H1 (cell line): Measurements from ENCODE around the gene DTWD1. TPM values are rescaled to one million over a fixed set of nuclear protein-coding genes. Genes with fewer than 3 reads are reported as not detected.

Experiments used
- CTCF ChIA-PET: fragments of 300-600 bp; sonication (Branson Sonifier 250); formaldehyde crosslinking; loops from one replicate; lab custom pipeline; 2021; ENCODE audit not compliant: partially characterized antibody; lab: Charles Lee
- POLR2A ChIA-PET: fragments of 300-600 bp; sonication (Branson Sonifier 250); formaldehyde crosslinking; loops from one replicate; lab custom pipeline; 2021; ENCODE audit warnings: inconsistent platforms; ENCODE audit not compliant: partially characterized antibody; lab: Charles Lee
- DNase-seq, 2 experiments: peaks; one replicate each; pipeline versions ENCODE4 v3.0.0 to v3.0.0-alpha.2; 2010 to 2022; ENCODE audit warnings: low spot score in 2 of 2, low read depth in 1 of 2, mixed read lengths in 1 of 2
- FAIRE-seq: peaks from 2 replicates; lab custom pipeline; 2011; peaks lifted over from hg19 to GRCh38; lab: Jason Lieb, UNC
- H2AFZ ChIP-seq: 2 replicates; pipeline ENCODE4 v1.8.1; 2012; ENCODE audit warnings: low read length, inconsistent platforms
- H2AK5ac ChIP-seq: 2 replicates; pipeline ENCODE4 v1.6.1; 2013; ENCODE audit warnings: low read depth, low read length
- H2BK120ac ChIP-seq: replicated peaks from 2 replicates; pipeline ENCODE3; 2013; ENCODE audit warnings: low read depth, low read length, inconsistent platforms
- H2BK12ac ChIP-seq: 2 replicates; pipeline ENCODE4 v1.6.1; 2013; ENCODE audit warnings: low read depth, low read length
- H2BK15ac ChIP-seq: 2 replicates; pipeline ENCODE4 v1.6.1; 2013; ENCODE audit warnings: low read length
- H2BK20ac ChIP-seq: 2 replicates; pipeline ENCODE4 v1.6.1; 2013; ENCODE audit warnings: low read length
- H2BK5ac ChIP-seq: 2 replicates; pipeline ENCODE4 v1.6.1; 2013; ENCODE audit warnings: low read depth, low read length
- H3K14ac ChIP-seq: 2 replicates; pipeline ENCODE4 v1.6.1; 2013; ENCODE audit warnings: inconsistent platforms; ENCODE audit not compliant: insufficient read length
- H3K18ac ChIP-seq: 2 replicates; pipeline ENCODE4 v1.6.1; 2013; ENCODE audit warnings: low read length; ENCODE audit errors: extremely low read depth
- H3K23ac ChIP-seq: 2 replicates; pipeline ENCODE4 v1.6.1; 2013; ENCODE audit warnings: inconsistent platforms; ENCODE audit not compliant: insufficient read length
- H3K23me2 ChIP-seq: 2 replicates; pipeline ENCODE4 v1.6.1; 2013; ENCODE audit warnings: low read depth, low read length
- H3K27ac ChIP-seq: 2 replicates; pipeline ENCODE4 v1.6.1; 2011; ENCODE audit warnings: low read depth, low read length, inconsistent platforms
- H3K27me3 ChIP-seq, 4 experiments: replicated peaks in 1 of 4; 1 replicate in 1 of 4; 2 replicates in 3 of 4; pipeline versions ENCODE4 v1.6.1 to v1.8.1; 2011 to 2013; ENCODE audit warnings: low read length in 3 of 4, mild to moderate bottlenecking in 3 of 4, inconsistent platforms in 2 of 4, mixed read lengths in 2 of 4, moderate library complexity in 1 of 4; ENCODE audit not compliant: control insufficient read depth in 3 of 4, insufficient read depth in 3 of 4; ENCODE audit errors: extremely low read depth in 1 of 4
- H3K36me3 ChIP-seq, 4 experiments: 2 replicates each; pipeline versions ENCODE4 v1.6.1 to v1.8.1; 2011 to 2013; ENCODE audit warnings: mild to moderate bottlenecking in 4 of 4, low read length in 3 of 4, moderate library complexity in 2 of 4, control low read depth in 1 of 4, inconsistent platforms in 1 of 4; ENCODE audit not compliant: insufficient read depth in 4 of 4, control insufficient read depth in 2 of 4
- H3K4ac ChIP-seq: replicated peaks from 2 replicates; pipeline ENCODE3; 2013; ENCODE audit warnings: low read length, low read depth, mixed read lengths, inconsistent platforms; ENCODE audit not compliant: insufficient read length
- H3K4me1 ChIP-seq, 4 experiments: replicated peaks in 1 of 4; 1 replicate in 1 of 4; 2 replicates in 3 of 4; pipeline versions ENCODE4 v1.6.1 to v1.8.1; 2011 to 2013; ENCODE audit warnings: low read length in 3 of 4, inconsistent platforms in 2 of 4, mixed read lengths in 1 of 4; ENCODE audit not compliant: insufficient read depth in 4 of 4, control insufficient read depth in 3 of 4
- H3K4me2 ChIP-seq, 2 experiments: 2 replicates each; pipeline versions ENCODE4 v1.6.1 to v1.8.1; 2011 to 2013; ENCODE audit warnings: low read depth in 2 of 2, low read length in 2 of 2, control low read depth in 1 of 2, inconsistent platforms in 1 of 2, mild to moderate bottlenecking in 1 of 2; ENCODE audit not compliant: insufficient read depth in 1 of 2
- H3K4me3 ChIP-seq, 4 experiments: fragments of 200-600, 300-600 bp in 1 of 4; sonication (generic), shearing (Covaris generic), sonication (Bioruptor Twin) in 1 of 4; 2 replicates each; pipeline versions ENCODE4 v1.5.1 to v1.8.1; 2011 to 2016; ENCODE audit warnings: low read length in 4 of 4, low read depth in 3 of 4, control low read depth in 2 of 4, inconsistent platforms in 2 of 4, mild to moderate bottlenecking in 2 of 4, mixed read lengths in 1 of 4, moderate library complexity in 1 of 4; ENCODE audit not compliant: insufficient read depth in 2 of 4; ENCODE audit errors: extremely low read depth in 1 of 4
- H3K56ac ChIP-seq: replicated peaks from 2 replicates; pipeline ENCODE3; 2013; ENCODE audit warnings: low read depth, mild to moderate bottlenecking, mixed read lengths, low read length, inconsistent platforms; ENCODE audit not compliant: insufficient read length
- H3K79me1 ChIP-seq: 2 replicates; pipeline ENCODE4 v1.6.1; 2013; ENCODE audit warnings: low read depth, low read length, control low read depth
- H3K79me2 ChIP-seq, 2 experiments: 2 replicates each; pipeline versions ENCODE4 v1.6.1 to v1.8.1; 2012 to 2013; ENCODE audit warnings: low read length in 2 of 2, mild to moderate bottlenecking in 2 of 2, inconsistent platforms in 1 of 2; ENCODE audit not compliant: insufficient read depth in 2 of 2, control insufficient read depth in 1 of 2
- H3K9ac ChIP-seq, 4 experiments: replicated peaks in 1 of 4; 1 replicate in 1 of 4; 2 replicates in 3 of 4; pipeline versions ENCODE4 v1.6.1 to v1.8.1; 2011 to 2013; ENCODE audit warnings: low read depth in 3 of 4, low read length in 3 of 4, control low read depth in 2 of 4, mild to moderate bottlenecking in 2 of 4, moderate library complexity in 2 of 4, inconsistent platforms in 1 of 4; ENCODE audit errors: extremely low read depth in 1 of 4
- H3K9me3 ChIP-seq, 2 experiments: 2 replicates each; pipeline versions ENCODE4 v1.6.1 to v1.8.1; 2012 to 2013; ENCODE audit warnings: mild to moderate bottlenecking in 2 of 2, moderate library complexity in 2 of 2, control low read depth in 1 of 2, inconsistent platforms in 1 of 2, low read depth in 1 of 2, low read length in 1 of 2, mixed read lengths in 1 of 2; ENCODE audit not compliant: insufficient read depth in 2 of 2
- H4K20me1 ChIP-seq, 2 experiments: replicated peaks in 1 of 2; 2 replicates each; pipeline versions ENCODE3 to v1.8.1; 2011 to 2013; ENCODE audit warnings: inconsistent platforms in 2 of 2, low read length in 2 of 2, mild to moderate bottlenecking in 1 of 2; ENCODE audit not compliant: insufficient read depth in 2 of 2, control insufficient read depth in 1 of 2
- H4K5ac ChIP-seq: 2 replicates; pipeline ENCODE4 v1.6.1; 2013; ENCODE audit warnings: low read length, low read depth, mixed read lengths, inconsistent platforms; ENCODE audit not compliant: insufficient read length
- H4K8ac ChIP-seq: 2 replicates; pipeline ENCODE4 v1.8.0; 2013; ENCODE audit warnings: mild to moderate bottlenecking, moderate library complexity, low read length, inconsistent platforms; ENCODE audit not compliant: insufficient read depth; ENCODE audit errors: extremely low read depth
- H4K91ac ChIP-seq: replicated peaks from 2 replicates; pipeline ENCODE3; 2013; ENCODE audit warnings: low read length, mixed read lengths, inconsistent platforms; ENCODE audit not compliant: insufficient read length
- FOSL1 ChIP-seq: IDR thresholded peaks from 2 replicates; pipeline ENCODE4 v1.6.1; 2011; ENCODE audit warnings: mild to moderate bottlenecking, low read depth, low read length, moderate library complexity; ENCODE audit not compliant: insufficient read depth
- NRF1 ChIP-seq: IDR thresholded peaks from 2 replicates; pipeline ENCODE4 v1.6.1; 2011; ENCODE audit warnings: mild to moderate bottlenecking, low read depth, low read length, improper control_type of control experiment
- RBBP5 ChIP-seq: IDR thresholded peaks from 2 replicates; pipeline ENCODE4 v1.7.1; 2012; ENCODE audit warnings: low read depth, mild to moderate bottlenecking, inconsistent platforms, low read length, moderate library complexity, borderline replicate concordance
- RFX5 ChIP-seq: IDR thresholded peaks from 2 replicates; pipeline ENCODE4 v1.6.1; 2011; ENCODE audit warnings: low read depth, low read length, improper control_type of control experiment, borderline replicate concordance
- SAP30 ChIP-seq: fragments of 300-600 bp; sonication (generic); IDR thresholded peaks from 2 replicates; pipeline ENCODE4 v1.7.1; 2012; ENCODE audit warnings: low read length, moderate library complexity, mild to moderate bottlenecking, inconsistent platforms; ENCODE audit not compliant: insufficient read depth, insufficient replicate concordance
- WGBS, 2 experiments: shearing (Covaris generic) in 1 of 2; methylation state at CpG; one replicate each; pipeline versions ENCODE4 v1.1.6 to v1.1.7; 2013 to 2015; ENCODE audit warnings: low lambda C conversion rate in 2 of 2, mixed read lengths in 2 of 2, inconsistent platforms in 1 of 2, low coverage in 1 of 2, missing lambda C conversion rate in 1 of 2; ENCODE audit not compliant: insufficient replicate concordance in 2 of 2, insufficient coverage in 1 of 2, insufficient read length in 1 of 2; ENCODE audit errors: extremely low coverage in 1 of 2, missing lambda C conversion rate in 1 of 2; 5-methylcytosine and 5-hydroxymethylcytosine counted together
- polyA plus RNA-seq, 7 experiments: library from polyadenylated mRNA; depleted of rRNA in 3 of 7; stranded (reverse) in 5 of 7; unstranded in 2 of 7; fragments of >200 nt in 5 of 7; fragments of 200-250 nt in 2 of 7; gene quantifications; 1 replicate in 5 of 7; 2 replicates in 1 of 7; 4 replicates in 1 of 7; pipeline versions ENCODE4 v1.2.1 to v1.2.3, GENCODE V29; 2011 to 2013; ENCODE audit warnings: missing spikeins in 2 of 7, mixed read lengths in 2 of 7
- total RNA-seq: library from RNA; stranded (reverse); fragmentation: NEBNext Ultra II Directional; extraction: Animal tissue kit (Norgen Biotek cat#: 25700); gene quantifications from 2 replicates; pipeline ENCODE4 v1.2.1, GENCODE V29; 2021
- TF ChIP-seq, protein P1 (sequence below): IDR thresholded peaks from 2 replicates; pipeline ENCODE4 v1.6.1; 2011; ENCODE audit warnings: low read depth, mild to moderate bottlenecking, low read length; ENCODE audit not compliant: insufficient read depth

Gene DTWD1
- total and polyA plus RNA-seq, 2 of the 8 experiments (the other 6 are each of a cell fraction or from before 2014, with no cell fraction given): 10.4 to 32.4 TPM

DNA sequence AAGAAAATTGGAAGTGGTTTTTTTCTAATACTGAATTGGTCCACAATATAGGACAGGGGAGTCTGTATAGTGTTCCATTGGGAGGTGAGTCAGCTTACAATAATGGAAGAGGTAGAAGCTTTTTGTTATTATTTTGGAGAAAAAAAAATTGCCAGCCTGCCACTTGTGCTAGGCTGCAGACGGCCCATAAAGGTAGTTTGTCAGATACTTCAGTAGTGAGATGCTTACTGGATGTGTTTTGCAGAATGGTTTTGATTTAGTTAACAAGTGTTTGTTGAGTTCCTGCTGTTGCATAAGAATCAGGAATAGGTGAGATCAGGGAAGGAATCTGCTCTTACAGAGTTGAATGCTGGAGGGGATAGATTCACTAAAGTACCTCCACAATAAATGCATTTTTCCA is 1.0 kb downstream of the DTWD1 start:
- H2BK120ac ChIP-seq: no peak overlapping the region
- H3K27me3 ChIP-seq: no peaks in the 10 kb centered on the region
- H3K56ac ChIP-seq: no peak overlapping the region
- peaks cover 0 to 49% of the 10 kb centered on the region in 2 experiments; a peak in 2 of 4 replicates for H3K79me2 ChIP-seq
- no peak overlapping the region for H2AK5ac ChIP-seq
- no peaks in the 10 kb centered on the region for H3K23me2 ChIP-seq
- no peak overlapping the region for H3K4ac ChIP-seq
- H4K20me1 ChIP-seq: no peaks in the 10 kb centered on the region
- no peak overlapping the region for H3K23ac ChIP-seq
- CTCF ChIA-PET: interaction anchor here (0.6 kb wide), 1 partner anchor 704 kb away, joined by 3 read pairs; no protein-coding TSS in a partner anchor
- no peak overlapping the region for H4K5ac ChIP-seq
- TF ChIP-seq RBBP5: no peak
- no peak for TF ChIP-seq RFX5
- no peak for TF ChIP-seq SAP30
- TF ChIP-seq FOSL1: no peak
- TF ChIP-seq NRF1: no peak
- TF ChIP-seq, protein P1, sequence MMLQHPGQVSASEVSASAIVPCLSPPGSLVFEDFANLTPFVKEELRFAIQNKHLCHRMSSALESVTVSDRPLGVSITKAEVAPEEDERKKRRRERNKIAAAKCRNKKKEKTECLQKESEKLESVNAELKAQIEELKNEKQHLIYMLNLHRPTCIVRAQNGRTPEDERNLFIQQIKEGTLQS: no peak
- H2BK12ac ChIP-seq: no peak overlapping the region
- peak overlapping the region; percentile 78 to 87 (median 84) for H3K4me3 ChIP-seq
- no peaks in the 10 kb centered on the region; the same call in 1 of the 2 replicates for H3K79me1 ChIP-seq
- peak overlapping the region; percentile 70 to 74 for H3K4me2 ChIP-seq
- H2AFZ ChIP-seq: no peak overlapping the region
- H3K9me3 ChIP-seq: no peaks in the 10 kb centered on the region
- H3K4me1 ChIP-seq: peaks cover 0 to 4% (median 2%) of the 10 kb centered on the region in 4 experiments; a peak in 3 of 7 replicates
- H3K9ac ChIP-seq: peak overlapping the region in 1 of 4 experiments; percentile 87; a peak in 1 of 7 replicates
- no peak overlapping the region for H2BK20ac ChIP-seq
- no peak overlapping the region for H4K8ac ChIP-seq
- POLR2A ChIA-PET: no interaction called here
- H3K14ac ChIP-seq: no peak overlapping the region
- H3K36me3 ChIP-seq: peaks cover 0 to 18% (median 4%) of the 10 kb centered on the region in 4 experiments; a peak in 5 of 8 replicates
- H3K18ac ChIP-seq: no peak overlapping the region
- H2BK5ac ChIP-seq: no peak overlapping the region
- no peak overlapping the region for H2BK15ac ChIP-seq
- H4K91ac ChIP-seq: no peak overlapping the region
- 15% methylated on average over 1 of the region's 1 CpG; no CpG with 5 or more reads in 1 of the 2 experiments for WGBS, 2 experiments
- FAIRE-seq (no peak), DNase-seq (no peak)
- H3K27ac ChIP-seq: no peak overlapping the region
